ENCODE data around the gene ARRDC1. TPM values are rescaled to one million over a fixed set of nuclear protein-coding genes. Genes with fewer than 3 reads are reported as not detected.

ARRDC1 gene
- total RNA-seq, 2 experiments from 2014 or later: 29.0 TPM

GRCh38 chr9:137604345-137605086 is 970 bp upstream of the ARRDC1 start:
- no peak overlapping the region for H3K27ac Mint-ChIP-seq
- intact Hi-C loops (cut with micrococcal nuclease): no loop called here
- no peaks in the 10 kb centered on the region for H3K9me3 Mint-ChIP-seq
- TF ChIP-seq CTCF (IDR thresholded peaks at IDR 0.05): no peak
- POLR2A ChIA-PET: interaction anchor here (1.7 kb wide), 1 partner anchor 13 kb away, joined by 7 read pairs; the partner anchor contains the start of gene ZMYND19
- H3K4me3 Mint-ChIP-seq: peak overlapping the region; percentile 42
- H3K36me3 Mint-ChIP-seq (ENCODE audit: low read depth): no peaks in the 10 kb centered on the region
- H3K27me3 Mint-ChIP-seq: no peaks in the 10 kb centered on the region
- CTCF ChIA-PET: no interaction called here
- ATAC-seq (no peak), DNase-seq (no peak)
- peaks cover 23% of the 10 kb centered on the region for H3K4me1 Mint-ChIP-seq (ENCODE audit: low read depth)

GRCh38 chr9:137606005-137606621 is 627 bp downstream of the ARRDC1 start:
- intact Hi-C loops (cut with micrococcal nuclease): no loop called here
- peaks cover 23% of the 10 kb centered on the region for H3K4me1 Mint-ChIP-seq (ENCODE audit: low read depth)
- no peak for ATAC-seq

GRCh38 chr9:137606734-137607138 is 1.2 kb downstream of the ARRDC1 start:
- TF ChIP-seq CTCF (IDR thresholded peaks at IDR 0.05): no peak
- POLR2A ChIA-PET: interaction anchor here (1.2 kb wide), 1 partner anchor 13 kb away, joined by 4 read pairs; the partner anchor contains the start of gene EHMT1
- Mint-ChIP-seq H3K27ac (peak overlapping the region; percentile 15), H3K9me3 (no peaks in the 10 kb centered on the region), H3K4me3 (peak overlapping the region; percentile 80), H3K4me1 (ENCODE audit: low read depth) (peaks cover 29% of the 10 kb centered on the region), H3K36me3 (ENCODE audit: low read depth) (no peaks in the 10 kb centered on the region), H3K27me3 (no peaks in the 10 kb centered on the region)
- CTCF ChIA-PET: interaction anchor here (1.6 kb wide), 1 partner anchor 66 kb away, joined by 5 read pairs; no protein-coding TSS in a partner anchor
- no peak for ATAC-seq
- intact Hi-C loops (cut with micrococcal nuclease): no loop called here
- DNase-seq: no peak

More at GRCh38 chr9:137606005-137606621, 627 bp downstream of the ARRDC1 start:
- ChIA-PET CTCF (no interaction called here), POLR2A (no interaction called here)
- Mint-ChIP-seq H3K27ac (peak overlapping the region; percentile 15), H3K36me3 (ENCODE audit: low read depth) (no peaks in the 10 kb centered on the region), H3K27me3 (no peaks in the 10 kb centered on the region), H3K9me3 (no peaks in the 10 kb centered on the region), H3K4me3 (peak overlapping the region; percentile 80)
- no peak for DNase-seq
- no peak for TF ChIP-seq CTCF (IDR thresholded peaks at IDR 0.05)

GRCh38 chr9:137607141-137607857 is 1.8 kb downstream of the ARRDC1 start:
- intact Hi-C loops (cut with micrococcal nuclease): no loop called here

More at GRCh38 chr9:137607141-137607857, 1.8 kb downstream of the ARRDC1 start:
- no peaks in the 10 kb centered on the region for H3K27me3 Mint-ChIP-seq
- no peak overlapping the region for H3K27ac Mint-ChIP-seq
- H3K4me1 Mint-ChIP-seq (ENCODE audit: low read depth): peaks cover 34% of the 10 kb centered on the region
- no peaks in the 10 kb centered on the region for H3K36me3 Mint-ChIP-seq (ENCODE audit: low read depth)
- no peak for ATAC-seq
- no peaks in the 10 kb centered on the region for H3K9me3 Mint-ChIP-seq
- TF ChIP-seq CTCF (IDR thresholded peaks at IDR 0.05): no peak
- no peak for DNase-seq
- peak overlapping the region; percentile 80 for H3K4me3 Mint-ChIP-seq
- ChIA-PET CTCF (interaction anchor here (0.7 to 1.6 kb wide), 2 partner anchors 12 to 66 kb away, joined by 3 to 5 read pairs; partner anchors contain the start of gene EHMT1), POLR2A (interaction anchor here (1.2 kb wide), 1 partner anchor 12 kb away, joined by 4 read pairs; the partner anchor contains the start of gene EHMT1)
